HepG2 (cell line): ENCODE measurements around the gene DDX39B. TPM values are rescaled to one million over a fixed set of nuclear protein-coding genes. Genes with fewer than 3 reads are reported as not detected.

ENCODE experiments used
- ATF7 ChIP-seq, 2 experiments: fragments of 450-650 bp in 1 of 2; sonication (generic) in 1 of 2; formaldehyde crosslinking in 1 of 2; IDR thresholded peaks; 2 replicates each; pipeline versions ENCODE4 v1.4.0 to v1.6.1; 2016 to 2020; ENCODE audit warnings: antibody characterized with exemption in 1 of 2, mild to moderate bottlenecking in 1 of 2, missing genetic modification reagents in 1 of 2
- BRCA1 ChIP-seq: sonication (generic); formaldehyde crosslinking; IDR thresholded peaks from 2 replicates; pipeline ENCODE4 v1.4.0; 2020; ENCODE audit warnings: missing genetic modification reagents
- JUND ChIP-seq: sonication (generic); formaldehyde crosslinking; IDR thresholded peaks from 2 replicates; pipeline ENCODE4 v1.8.0; 2022; ENCODE audit warnings: mild to moderate bottlenecking, missing genetic modification reagents
- KLF12 ChIP-seq: sonication (generic); formaldehyde crosslinking; IDR thresholded peaks from 2 replicates; pipeline ENCODE4 v1.4.0; 2020; ENCODE audit warnings: missing genetic modification reagents, borderline replicate concordance
- KLF16 ChIP-seq, 2 experiments: sonication (generic) in 1 of 2; formaldehyde crosslinking in 1 of 2; IDR thresholded peaks; 2 replicates each; pipeline versions ENCODE4 v1.6.1 to v1.8.0; 2016 to 2023; ENCODE audit warnings: missing genetic modification reagents in 2 of 2, missing compliant biosample characterization in 1 of 2
- MTF2 ChIP-seq: sonication (generic); formaldehyde crosslinking; IDR thresholded peaks from 2 replicates; pipeline ENCODE4 v1.5.0; 2020; ENCODE audit warnings: missing genetic modification reagents, borderline replicate concordance
- ZNF260 ChIP-seq: sonication (generic); formaldehyde crosslinking; IDR thresholded peaks from 2 replicates; pipeline ENCODE4 v1.4.0; 2020; ENCODE audit warnings: missing genetic modification reagents, low read depth, mild to moderate bottlenecking, borderline replicate concordance
- ZNF292 ChIP-seq: sonication (generic); formaldehyde crosslinking; IDR thresholded peaks from 2 replicates; pipeline ENCODE4 v1.8.1; 2022; ENCODE audit warnings: mild to moderate bottlenecking, low read depth, missing genetic modification reagents, borderline replicate concordance
- ZNF335 ChIP-seq: sonication (generic); formaldehyde crosslinking; IDR thresholded peaks from 2 replicates; pipeline ENCODE4 v1.4.0; 2020; ENCODE audit warnings: missing genetic modification reagents
- ZNF34 ChIP-seq: sonication (generic); formaldehyde crosslinking; IDR thresholded peaks from 2 replicates; pipeline ENCODE4 v1.4.0; 2020; ENCODE audit warnings: mild to moderate bottlenecking, missing genetic modification reagents, borderline replicate concordance
- polyA plus RNA-seq, 8 experiments: library from polyadenylated mRNA; depleted of rRNA in 3 of 8; stranded (reverse) in 7 of 8; unstranded in 1 of 8; fragments of >200 nt; fragmentation: Illumina TruSeq in 4 of 8; extraction: Trizol in 4 of 8; gene quantifications; 2 replicates each; pipeline versions ENCODE4 v1.2.1 to v1.2.3, GENCODE V29; 2011 to 2016; ENCODE audit warnings: low read depth in 4 of 8, missing spikeins in 1 of 8, mixed read lengths in 1 of 8; ENCODE audit not compliant: insufficient read depth in 1 of 8
- total RNA-seq, 5 experiments: library from RNA; depleted of rRNA; stranded (reverse); fragments of >200 nt; fragmentation: Illumina TruSeq; extraction: Trizol; gene quantifications; 2 replicates each; pipeline ENCODE4 v1.2.3, GENCODE V29; 2016; ENCODE audit warnings: low read depth in 1 of 5
- TF ChIP-seq, protein P1 (sequence below): sonication (generic); formaldehyde crosslinking; IDR thresholded peaks from 2 replicates; pipeline ENCODE4 v1.5.1; 2020; ENCODE audit warnings: missing genetic modification reagents, mild to moderate bottlenecking, borderline replicate concordance
- TF ChIP-seq, protein P2 (sequence below): sonication (generic); formaldehyde crosslinking; IDR thresholded peaks from 2 replicates; pipeline ENCODE4 v1.5.1; 2020; ENCODE audit warnings: missing genetic modification reagents, mild to moderate bottlenecking, borderline replicate concordance
- TF ChIP-seq, protein P3 (sequence below): sonication (generic); formaldehyde crosslinking; IDR thresholded peaks from 2 replicates; pipeline ENCODE4 v1.9.0; 2021; ENCODE audit warnings: missing genetic modification reagents, borderline replicate concordance
- TF ChIP-seq, protein P4 (sequence below), 2 experiments: sonication (generic) in 1 of 2; formaldehyde crosslinking in 1 of 2; IDR thresholded peaks; 2 replicates each; pipeline versions ENCODE4 v1.4.0 to v1.6.1; 2018 to 2020; ENCODE audit warnings: missing genetic modification reagents in 2 of 2, borderline replicate concordance in 1 of 2, low read depth in 1 of 2, mild to moderate bottlenecking in 1 of 2, missing biosample characterization in 1 of 2
- TF ChIP-seq, protein P5 (sequence below): sonication (generic); formaldehyde crosslinking; IDR thresholded peaks from 2 replicates; pipeline ENCODE4 v1.4.0; 2020; ENCODE audit warnings: missing genetic modification reagents
- TF ChIP-seq, protein P6 (sequence below): sonication (generic); formaldehyde crosslinking; IDR thresholded peaks from 2 replicates; pipeline ENCODE4 v1.8.0; 2023; ENCODE audit warnings: mild to moderate bottlenecking, missing genetic modification reagents

The DDX39B gene
- total and polyA plus RNA-seq, 2 of the 13 experiments (the other 11 are each of a cell fraction or from before 2014, with no cell fraction given) = 570 to 678 TPM

DNA sequence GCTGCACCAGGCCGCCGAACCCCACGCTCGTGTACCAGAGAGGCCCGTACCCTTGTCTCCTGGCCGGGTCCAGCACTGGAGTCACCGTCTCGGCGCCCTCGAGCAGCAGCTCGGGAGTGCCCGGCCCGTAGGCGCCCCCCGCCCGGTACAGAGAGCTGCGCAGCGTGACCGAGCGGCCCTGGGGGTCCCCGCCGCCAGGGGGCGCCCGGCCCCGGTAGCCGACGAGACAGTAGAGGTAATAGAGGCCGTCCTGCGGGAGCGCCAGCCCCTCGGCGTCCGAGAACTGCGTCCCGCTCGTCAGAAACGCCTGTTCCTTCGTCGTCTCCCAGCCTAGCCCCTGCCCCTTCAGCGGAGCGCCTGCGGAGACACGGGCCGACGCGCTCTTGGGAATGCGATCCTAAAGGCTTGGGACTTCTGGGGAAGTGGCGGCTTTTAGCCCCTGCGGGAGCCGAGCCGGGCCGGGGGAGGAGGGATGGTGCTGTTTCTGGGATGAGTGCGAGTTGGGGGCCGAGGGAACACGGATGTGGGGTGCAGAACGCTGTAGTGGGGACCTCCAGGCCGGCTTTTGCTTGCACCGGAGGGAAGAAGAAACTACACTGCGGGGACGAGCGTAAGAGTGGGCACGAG lies 39.1 kb upstream of the DDX39B start (continued):
- TF ChIP-seq KLF16 (CRISPR knock-in tag; IDR thresholded peaks at IDR 0.05) = peak in 1 of 2 experiments; percentile 78; a peak in 2 of 4 replicates
- no peak; the same call in 1 of the 2 replicates for TF ChIP-seq ZNF260 (CRISPR knock-in tag)
- TF ChIP-seq MTF2 = peak; percentile 99
- TF ChIP-seq, protein P1, sequence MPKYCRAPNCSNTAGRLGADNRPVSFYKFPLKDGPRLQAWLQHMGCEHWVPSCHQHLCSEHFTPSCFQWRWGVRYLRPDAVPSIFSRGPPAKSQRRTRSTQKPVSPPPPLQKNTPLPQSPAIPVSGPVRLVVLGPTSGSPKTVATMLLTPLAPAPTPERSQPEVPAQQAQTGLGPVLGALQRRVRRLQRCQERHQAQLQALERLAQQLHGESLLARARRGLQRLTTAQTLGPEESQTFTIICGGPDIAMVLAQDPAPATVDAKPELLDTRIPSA (CRISPR knock-in tag) = no peak
- TF ChIP-seq BRCA1 (CRISPR knock-in tag) = peak; percentile 36; the same call in 1 of the 2 replicates
- TF ChIP-seq, protein P2, sequence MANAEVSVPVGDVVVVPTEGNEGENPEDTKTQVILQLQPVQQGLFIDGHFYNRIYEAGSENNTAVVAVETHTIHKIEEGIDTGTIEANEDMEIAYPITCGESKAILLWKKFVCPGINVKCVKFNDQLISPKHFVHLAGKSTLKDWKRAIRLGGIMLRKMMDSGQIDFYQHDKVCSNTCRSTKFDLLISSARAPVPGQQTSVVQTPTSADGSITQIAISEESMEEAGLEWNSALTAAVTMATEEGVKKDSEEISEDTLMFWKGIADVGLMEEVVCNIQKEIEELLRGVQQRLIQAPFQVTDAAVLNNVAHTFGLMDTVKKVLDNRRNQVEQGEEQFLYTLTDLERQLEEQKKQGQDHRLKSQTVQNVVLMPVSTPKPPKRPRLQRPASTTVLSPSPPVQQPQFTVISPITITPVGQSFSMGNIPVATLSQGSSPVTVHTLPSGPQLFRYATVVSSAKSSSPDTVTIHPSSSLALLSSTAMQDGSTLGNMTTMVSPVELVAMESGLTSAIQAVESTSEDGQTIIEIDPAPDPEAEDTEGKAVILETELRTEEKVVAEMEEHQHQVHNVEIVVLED = peak; percentile 23; the same call in 1 of the 2 replicates
- peak; percentile 29; the same call in 1 of the 2 replicates for TF ChIP-seq ZNF292 (CRISPR knock-in tag)
- TF ChIP-seq KLF12 (CRISPR knock-in tag) = peak; percentile 54; the same call in 1 of the 2 replicates
- TF ChIP-seq, protein P3, sequence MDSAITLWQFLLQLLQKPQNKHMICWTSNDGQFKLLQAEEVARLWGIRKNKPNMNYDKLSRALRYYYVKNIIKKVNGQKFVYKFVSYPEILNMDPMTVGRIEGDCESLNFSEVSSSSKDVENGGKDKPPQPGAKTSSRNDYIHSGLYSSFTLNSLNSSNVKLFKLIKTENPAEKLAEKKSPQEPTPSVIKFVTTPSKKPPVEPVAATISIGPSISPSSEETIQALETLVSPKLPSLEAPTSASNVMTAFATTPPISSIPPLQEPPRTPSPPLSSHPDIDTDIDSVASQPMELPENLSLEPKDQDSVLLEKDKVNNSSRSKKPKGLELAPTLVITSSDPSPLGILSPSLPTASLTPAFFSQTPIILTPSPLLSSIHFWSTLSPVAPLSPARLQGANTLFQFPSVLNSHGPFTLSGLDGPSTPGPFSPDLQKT = no peak
- no peak for TF ChIP-seq JUND (CRISPR knock-in tag)
- no peak for TF ChIP-seq ATF7 (IDR thresholded peaks at IDR 0.05)
- no peak for TF ChIP-seq ATF7 (CRISPR knock-in tag; IDR thresholded peaks at IDR 0.05)
- TF ChIP-seq, protein P4, sequence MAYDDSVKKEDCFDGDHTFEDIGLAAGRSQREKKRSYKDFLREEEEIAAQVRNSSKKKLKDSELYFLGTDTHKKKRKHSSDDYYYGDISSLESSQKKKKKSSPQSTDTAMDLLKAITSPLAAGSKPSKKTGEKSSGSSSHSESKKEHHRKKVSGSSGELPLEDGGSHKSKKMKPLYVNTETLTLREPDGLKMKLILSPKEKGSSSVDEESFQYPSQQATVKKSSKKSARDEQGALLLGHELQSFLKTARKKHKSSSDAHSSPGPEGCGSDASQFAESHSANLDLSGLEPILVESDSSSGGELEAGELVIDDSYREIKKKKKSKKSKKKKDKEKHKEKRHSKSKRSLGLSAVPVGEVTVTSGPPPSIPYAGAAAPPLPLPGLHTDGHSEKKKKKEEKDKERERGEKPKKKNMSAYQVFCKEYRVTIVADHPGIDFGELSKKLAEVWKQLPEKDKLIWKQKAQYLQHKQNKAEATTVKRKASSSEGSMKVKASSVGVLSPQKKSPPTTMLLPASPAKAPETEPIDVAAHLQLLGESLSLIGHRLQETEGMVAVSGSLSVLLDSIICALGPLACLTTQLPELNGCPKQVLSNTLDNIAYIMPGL (CRISPR knock-in tag; IDR thresholded peaks at IDR 0.05; ENCODE audit: borderline replicate concordance in 1 of 2, low read depth in 1 of 2) = peak; percentile 99 to 100
- TF ChIP-seq ZNF34 (CRISPR knock-in tag) = no peak
- TF ChIP-seq ZNF335 (CRISPR knock-in tag) = peak; percentile 74; the same call in 1 of the 2 replicates
- TF ChIP-seq, protein P5, sequence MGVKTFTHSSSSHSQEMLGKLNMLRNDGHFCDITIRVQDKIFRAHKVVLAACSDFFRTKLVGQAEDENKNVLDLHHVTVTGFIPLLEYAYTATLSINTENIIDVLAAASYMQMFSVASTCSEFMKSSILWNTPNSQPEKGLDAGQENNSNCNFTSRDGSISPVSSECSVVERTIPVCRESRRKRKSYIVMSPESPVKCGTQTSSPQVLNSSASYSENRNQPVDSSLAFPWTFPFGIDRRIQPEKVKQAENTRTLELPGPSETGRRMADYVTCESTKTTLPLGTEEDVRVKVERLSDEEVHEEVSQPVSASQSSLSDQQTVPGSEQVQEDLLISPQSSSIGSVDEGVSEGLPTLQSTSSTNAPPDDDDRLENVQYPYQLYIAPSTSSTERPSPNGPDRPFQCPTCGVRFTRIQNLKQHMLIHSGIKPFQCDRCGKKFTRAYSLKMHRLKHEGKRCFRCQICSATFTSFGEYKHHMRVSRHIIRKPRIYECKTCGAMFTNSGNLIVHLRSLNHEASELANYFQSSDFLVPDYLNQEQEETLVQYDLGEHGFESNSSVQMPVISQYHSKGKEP = no peak
- TF ChIP-seq, protein P6, sequence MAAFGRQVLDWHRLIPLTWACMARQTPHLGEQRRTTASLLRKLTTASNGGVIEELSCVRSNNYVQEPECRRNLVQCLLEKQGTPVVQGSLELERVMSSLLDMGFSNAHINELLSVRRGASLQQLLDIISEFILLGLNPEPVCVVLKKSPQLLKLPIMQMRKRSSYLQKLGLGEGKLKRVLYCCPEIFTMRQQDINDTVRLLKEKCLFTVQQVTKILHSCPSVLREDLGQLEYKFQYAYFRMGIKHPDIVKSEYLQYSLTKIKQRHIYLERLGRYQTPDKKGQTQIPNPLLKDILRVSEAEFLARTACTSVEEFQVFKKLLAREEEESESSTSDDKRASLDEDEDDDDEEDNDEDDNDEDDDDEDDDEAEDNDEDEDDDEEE (CRISPR knock-in tag) = 0 out of 2 replicates have a peak, but pooled peaks have one; percentile 84
